Amygdala (tissue), 56 donors: ENCODE results near the gene MSH2.
A peak's percentile ranks its signal among the peaks of the same experiment; 100 is the strongest.
"Not testable (repeated sequence)": the region's sequence is repeated elsewhere in the genome, so short reads cannot be mapped to it uniquely, and the experiment has no call there.

ENCODE experiments used
- DNase-seq, 56 donors: peaks; one replicate each; lab custom pipeline; 2025; lab: John Stamatoyannopoulos, UW

MSH2 gene

GRCh38 chr2:47471429-47472116, 68.6 kb downstream of the MSH2 start:
- DNase-seq = no peak

GRCh38 chr2:47479863-47480262, 76.9 kb downstream of the MSH2 start:
- DNase-seq = no peak

GRCh38 chr2:47483191-47483590, 80.2 kb downstream of the MSH2 start:
- DNase-seq = no peak

GRCh38 chr2:47484396-47484795, 81.4 kb downstream of the MSH2 start:
- no peak for DNase-seq

- DNase-seq = no peak
These were observed 82.2 kb downstream of the MSH2 start for GRCh38 chr2:47485177-47485576.

GRCh38 chr2:47485751-47486300, 82.9 kb downstream of the MSH2 start:
- DNase-seq = no peak

GRCh38 chr2:47486841-47487497, 84.0 kb downstream of the MSH2 start:
- no peak for DNase-seq

- no peak for DNase-seq
These were observed 84.5 kb downstream of the MSH2 start for GRCh38 chr2:47487498-47487875.

- DNase-seq = peak in 1 of 56 donors; percentile 2
These were observed 86.1 kb downstream of the MSH2 start for GRCh38 chr2:47488870-47489584.

- no peak for DNase-seq
These were observed 87.5 kb downstream of the MSH2 start for GRCh38 chr2:47490406-47490805.

GRCh38 chr2:47493317-47494035, 90.5 kb downstream of the MSH2 start:
- no peak for DNase-seq

- DNase-seq = no peak
These were observed 91.5 kb downstream of the MSH2 start for GRCh38 chr2:47494267-47495130.

GRCh38 chr2:47497843-47498460, 95.0 kb downstream of the MSH2 start:
- no peak for DNase-seq

GRCh38 chr2:47499093-47499492, 96.1 kb downstream of the MSH2 start:
- DNase-seq = no peak

- DNase-seq = no peak
These were observed 96.8 kb downstream of the MSH2 start for GRCh38 chr2:47499621-47500309.

- no peak for DNase-seq
These were observed 98.6 kb downstream of the MSH2 start for GRCh38 chr2:47501374-47502200.

- not testable (repeated sequence) for DNase-seq
These were observed 99.5 kb downstream of the MSH2 start for GRCh38 chr2:47502498-47502897.
